AG04449 (cell line): ENCODE results near the gene UCK2.
"Not testable (repeated sequence)": the region's sequence is repeated elsewhere in the genome, so short reads cannot be mapped to it uniquely, and the experiment has no call there.

Source experiments
- CTCF ChIA-PET: fragments of 350-600 bp; formaldehyde crosslinking; extraction: SDS; loops from one replicate; lab custom pipeline; 2021; ENCODE audit warnings: antibody characterized with exemption; lab: Yijun Ruan, JAX
- POLR2A ChIA-PET: fragments of 400-600, 350-600 bp; formaldehyde crosslinking; extraction: SDS; loops from one replicate; lab custom pipeline; 2020; ENCODE audit warnings: antibody characterized with exemption, inconsistent platforms; lab: Yijun Ruan, JAX
- DNase-seq: peaks from one replicate; pipeline ENCODE4 v3.0.0-alpha.2; 2010; ENCODE audit warnings: low read depth, low spot score
- H3K4me3 ChIP-seq: 2 replicates; pipeline ENCODE4 v1.5.1; 2011; ENCODE audit warnings: low read depth, mild to moderate bottlenecking, control low read depth, low read length
- CTCF ChIP-seq: IDR thresholded peaks from one replicate; pipeline ENCODE4 v1.5.1; 2011; ENCODE audit warnings: mild to moderate bottlenecking, moderate library complexity, low read length, control low read depth, inconsistent platforms; ENCODE audit not compliant: insufficient read depth; ENCODE audit errors: missing control alignments

The UCK2 gene

GRCh38 chr1:165827268-165828102 lies at the start of gene UCK2:
Gene UCK2 (plus strand): TSS chr1:165827614. CDS start chr1:165827834, 220 bp downstream.
- ChIA-PET POLR2A (no interaction called here), CTCF (interaction anchor here (0.6 to 2.2 kb wide), 5 partner anchors 9 to 104 kb away, joined by 3 to 8 read pairs (median 3); no protein-coding TSS in a partner anchor)
- TF ChIP-seq CTCF, result no peak
- DNase-seq, result no peak
- H3K4me3 ChIP-seq, result peak within 1 kb of the TSS; percentile 83

GRCh38 chr1:165778197-165778596 lies 49.2 kb upstream of the UCK2 start:
- DNase-seq, CTCF ChIA-PET, POLR2A ChIA-PET, H3K4me3 ChIP-seq: not testable (repeated sequence)

GRCh38 chr1:165783519-165783918 lies 43.9 kb upstream of the UCK2 start:
- POLR2A ChIA-PET, DNase-seq, H3K4me3 ChIP-seq: not testable (repeated sequence)
- CTCF ChIA-PET, result interaction anchor here (1.0 kb wide), 1 partner anchor 131 kb away, joined by 3 read pairs; no protein-coding TSS in a partner anchor

- DNase-seq, result no peak
- no peak overlapping the region for H3K4me3 ChIP-seq
- ChIA-PET POLR2A (no interaction called here), CTCF (no interaction called here)
- no peak for TF ChIP-seq CTCF
Observed at GRCh38 chr1:165787741-165788140, 39.7 kb upstream of the UCK2 start.

- DNase-seq, result no peak
- no peak overlapping the region for H3K4me3 ChIP-seq
- TF ChIP-seq CTCF, result no peak
- ChIA-PET CTCF (no interaction called here), POLR2A (no interaction called here)
Observed at GRCh38 chr1:165793951-165794350, 33.5 kb upstream of the UCK2 start.

GRCh38 chr1:165795894-165796293 lies 31.5 kb upstream of the UCK2 start:
- H3K4me3 ChIP-seq, result no peak overlapping the region
- no peak for DNase-seq
- no peak for TF ChIP-seq CTCF
- POLR2A ChIA-PET, result no interaction called here
- CTCF ChIA-PET, result no interaction called here

GRCh38 chr1:165799387-165799786 lies 28.0 kb upstream of the UCK2 start:
- DNase-seq, result no peak
- POLR2A ChIA-PET, result no interaction called here
- no peak for TF ChIP-seq CTCF
- no peak overlapping the region for H3K4me3 ChIP-seq
- CTCF ChIA-PET, result no interaction called here

GRCh38 chr1:165804513-165804912 lies 22.9 kb upstream of the UCK2 start:
- DNase-seq, POLR2A ChIA-PET, CTCF ChIA-PET, H3K4me3 ChIP-seq: not testable (repeated sequence)
